HG03442 (cell line): Measurements from ENCODE around the gene ST3GAL6.
A peak's percentile ranks its signal among the peaks of the same experiment; 100 is the strongest.

Experiments used
- ATAC-seq: cut with Tn5 transposase; IDR thresholded peaks from one replicate; pipeline ENCODE4 v1.9.1; 2021; ENCODE audit warnings: mild to moderate bottlenecking, moderate library complexity; ENCODE audit not compliant: unreplicated experiment

ST3GAL6 gene

GRCh38 chr3:98739266-98739665 lies 23.9 kb upstream of the ST3GAL6 start:
- no peak for ATAC-seq

GRCh38 chr3:98740324-98740723 lies 22.8 kb upstream of the ST3GAL6 start:
- ATAC-seq: no peak

- no peak for ATAC-seq
Observed at GRCh38 chr3:98741121-98741716, 21.9 kb upstream of the ST3GAL6 start.

- ATAC-seq: no peak
Observed at GRCh38 chr3:98743071-98743470, 20.1 kb upstream of the ST3GAL6 start.

- ATAC-seq: peak; percentile 35
Observed at GRCh38 chr3:98744283-98744682, 18.9 kb upstream of the ST3GAL6 start.

GRCh38 chr3:98745718-98746117 lies 17.4 kb upstream of the ST3GAL6 start:
- no peak for ATAC-seq

GRCh38 chr3:98746122-98746521 lies 17.0 kb upstream of the ST3GAL6 start:
- no peak for ATAC-seq

GRCh38 chr3:98746882-98747281 lies 16.3 kb upstream of the ST3GAL6 start:
- no peak for ATAC-seq

GRCh38 chr3:98750276-98750919 lies 12.7 kb upstream of the ST3GAL6 start:
- no peak for ATAC-seq

- ATAC-seq: no peak
Observed at GRCh38 chr3:98754483-98754882, 8.7 kb upstream of the ST3GAL6 start.

GRCh38 chr3:98755601-98756000 lies 7.5 kb upstream of the ST3GAL6 start:
- ATAC-seq: no peak

- ATAC-seq: no peak
Observed at GRCh38 chr3:98759629-98760028, 3.5 kb upstream of the ST3GAL6 start.

GRCh38 chr3:98761643-98762229 lies 1.4 kb upstream of the ST3GAL6 start:
- no peak for ATAC-seq

- no peak for ATAC-seq
Observed at GRCh38 chr3:98763819-98764418, 779 bp downstream of the ST3GAL6 start.

- no peak for ATAC-seq
Observed at GRCh38 chr3:98764472-98764884, 1.3 kb downstream of the ST3GAL6 start.

- no peak for ATAC-seq
Observed at GRCh38 chr3:98765721-98766120, 2.6 kb downstream of the ST3GAL6 start.

GRCh38 chr3:98766924-98767323 lies 3.8 kb downstream of the ST3GAL6 start:
- ATAC-seq: no peak

GRCh38 chr3:98768961-98769360 lies 5.8 kb downstream of the ST3GAL6 start:
- no peak for ATAC-seq

- ATAC-seq: no peak
Observed at GRCh38 chr3:98769448-98769847, 6.3 kb downstream of the ST3GAL6 start.

- ATAC-seq: peak; percentile 80
Observed at GRCh38 chr3:98770261-98771039, 7.3 kb downstream of the ST3GAL6 start.

- ATAC-seq: no peak
Observed at GRCh38 chr3:98772022-98772421, 8.9 kb downstream of the ST3GAL6 start.
